ENCODE results near the gene ZNF446.
"Not testable (repeated sequence)": the region's sequence is repeated elsewhere in the genome, so short reads cannot be mapped to it uniquely, and the experiment has no call there.

The ZNF446 gene

GRCh38 chr19:58475714-58476497 is at the start of gene ZNF446:
TSS of gene ZNF446 (plus strand) at chr19:58476352. CDS start at chr19:58477219, 867 bp downstream.
- ATAC-seq (ENCODE audit: low read depth): peak; percentile 90
- Mint-ChIP-seq H3K4me1 (peaks cover 11% of the 10 kb centered on the region), H3K27me3 (no peaks in the 10 kb centered on the region), H3K36me3 (peaks cover 4% of the 10 kb centered on the region), H3K4me3 (peak within 1 kb of the TSS; percentile 97), H3K9me3 (no peaks in the 10 kb centered on the region), H3K27ac (peak within 1 kb of the TSS; percentile 92)
- peak; percentile 88 to 91 for DNase-seq (ENCODE audit: low spot score in 2 of 2)

GRCh38 chr19:58428617-58429016 is 47.5 kb upstream of the ZNF446 start:
- Mint-ChIP-seq H3K4me3 (no peak overlapping the region), H3K27ac (no peak overlapping the region)

GRCh38 chr19:58429745-58430144 is 46.4 kb upstream of the ZNF446 start:
- Mint-ChIP-seq H3K36me3 (peaks cover 22% of the 10 kb centered on the region), H3K4me1 (no peaks in the 10 kb centered on the region), H3K4me3 (no peak overlapping the region), H3K9me3 (peaks cover 14% of the 10 kb centered on the region), H3K27ac (no peak overlapping the region), H3K27me3 (no peaks in the 10 kb centered on the region)
- ATAC-seq (ENCODE audit: low read depth): no peak
- DNase-seq (ENCODE audit: low spot score in 2 of 2): no peak

More at GRCh38 chr19:58428617-58429016, 47.5 kb upstream of the ZNF446 start:
- H3K36me3 Mint-ChIP-seq: peaks cover 12% of the 10 kb centered on the region
- H3K9me3 Mint-ChIP-seq: peaks cover 16% of the 10 kb centered on the region
- ATAC-seq (ENCODE audit: low read depth) (no peak), DNase-seq (ENCODE audit: low spot score in 2 of 2) (no peak)
- H3K4me1 Mint-ChIP-seq: no peaks in the 10 kb centered on the region
- no peaks in the 10 kb centered on the region for H3K27me3 Mint-ChIP-seq

DNA sequence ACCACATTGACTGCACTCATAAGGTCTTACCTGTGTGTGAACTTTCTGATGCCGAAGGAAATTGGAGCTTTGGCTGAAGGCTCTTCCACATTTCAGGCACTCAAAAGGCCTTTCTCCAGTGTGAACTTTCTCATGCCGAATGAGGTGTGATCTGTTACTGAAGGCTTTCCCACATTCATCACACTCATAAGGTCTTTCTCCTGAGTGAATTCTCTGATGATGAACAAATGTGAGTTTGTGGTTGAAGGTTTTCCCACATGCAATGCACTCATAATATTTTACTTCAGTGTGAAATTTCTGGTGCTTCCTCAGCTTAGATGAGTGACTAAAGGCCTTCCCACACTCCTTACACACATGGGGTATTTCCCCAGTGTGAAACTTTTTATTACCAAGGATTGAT is 41.9 kb upstream of the ZNF446 start:
- peaks cover 49% of the 10 kb centered on the region for H3K36me3 Mint-ChIP-seq
- H3K9me3 Mint-ChIP-seq: peaks cover 21% of the 10 kb centered on the region
- DNase-seq (ENCODE audit: low spot score in 2 of 2) (no peak), ATAC-seq (ENCODE audit: low read depth) (no peak)
- no peak overlapping the region for H3K4me3 Mint-ChIP-seq
- no peak overlapping the region for H3K27ac Mint-ChIP-seq
- H3K27me3 Mint-ChIP-seq: no peaks in the 10 kb centered on the region
- peaks cover 11% of the 10 kb centered on the region for H3K4me1 Mint-ChIP-seq

GRCh38 chr19:58439576-58440554 is 36.3 kb upstream of the ZNF446 start, which contains the start of gene ZNF132:
TSS of gene ZNF132 (minus strand) at chr19:58440153. CDS start at chr19:58439821, 332 bp downstream.
- H3K36me3 Mint-ChIP-seq: peaks cover 42% of the 10 kb centered on the region
- peak; percentile 96 for ATAC-seq (ENCODE audit: low read depth)
- peaks cover 27% of the 10 kb centered on the region for H3K9me3 Mint-ChIP-seq
- peak within 1 kb of the TSS; percentile 99 for H3K4me3 Mint-ChIP-seq
- peak; percentile 82 to 91 for DNase-seq (ENCODE audit: low spot score in 2 of 2)
- H3K27ac Mint-ChIP-seq: peak within 1 kb of the TSS; percentile 96
- H3K27me3 Mint-ChIP-seq: peaks cover 2% of the 10 kb centered on the region
- peaks cover 18% of the 10 kb centered on the region for H3K4me1 Mint-ChIP-seq

DNA sequence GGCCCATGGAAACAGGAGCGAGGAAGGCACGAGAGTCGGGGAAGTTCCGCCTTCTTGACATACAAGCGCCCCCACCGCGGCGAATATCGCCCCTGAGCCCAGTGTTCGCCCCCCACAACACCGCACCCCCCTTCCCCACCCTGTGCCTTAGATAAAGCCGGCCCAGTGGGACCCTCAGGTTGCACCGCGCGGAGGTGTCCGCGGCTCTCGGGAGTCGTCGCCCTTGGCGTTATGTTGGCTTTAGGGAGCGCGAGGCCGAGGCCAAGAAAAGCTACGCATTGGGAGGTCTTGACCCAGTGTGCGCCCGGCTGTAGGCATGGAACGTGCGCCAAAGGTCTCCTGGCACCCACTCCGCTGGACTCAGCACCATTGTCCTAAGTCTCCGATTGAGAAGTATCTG is 35.6 kb upstream of the ZNF446 start:
- Mint-ChIP-seq H3K27me3 (peaks cover 2% of the 10 kb centered on the region), H3K36me3 (peaks cover 35% of the 10 kb centered on the region), H3K27ac (peak overlapping the region; percentile 96), H3K9me3 (peaks cover 25% of the 10 kb centered on the region), H3K4me1 (peaks cover 18% of the 10 kb centered on the region), H3K4me3 (peak overlapping the region; percentile 99)
- ATAC-seq (ENCODE audit: low read depth) (no peak), DNase-seq (ENCODE audit: low spot score in 2 of 2) (no peak)

DNA sequence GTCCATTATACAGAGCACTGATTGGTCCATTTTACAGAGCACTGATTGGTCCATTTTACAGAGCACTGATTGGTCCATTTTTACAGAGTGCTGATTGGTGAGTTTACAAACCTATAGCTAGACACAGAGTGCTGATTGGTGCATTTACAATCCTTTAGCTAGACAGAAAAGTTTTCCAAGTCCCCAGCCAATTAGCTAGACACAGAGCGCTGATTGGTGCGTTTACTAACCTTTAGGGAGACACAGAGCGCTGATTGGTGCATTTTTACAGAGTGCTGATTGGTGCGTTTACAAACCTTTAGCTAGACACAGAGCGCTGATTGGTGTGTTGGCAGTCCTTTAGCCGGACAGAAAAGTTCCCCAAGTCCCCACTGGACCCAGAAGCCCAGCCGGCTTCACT is 33.2 kb upstream of the ZNF446 start:
- not testable (repeated sequence) for ATAC-seq (ENCODE audit: low read depth); DNase-seq (ENCODE audit: low spot score in 2 of 2); H3K4me3 Mint-ChIP-seq; H3K27me3 Mint-ChIP-seq; H3K27ac Mint-ChIP-seq
- H3K36me3 Mint-ChIP-seq: peaks cover 22% of the 10 kb centered on the region
- peaks cover 17% of the 10 kb centered on the region for H3K9me3 Mint-ChIP-seq
- peaks cover 13% of the 10 kb centered on the region for H3K4me1 Mint-ChIP-seq

DNA sequence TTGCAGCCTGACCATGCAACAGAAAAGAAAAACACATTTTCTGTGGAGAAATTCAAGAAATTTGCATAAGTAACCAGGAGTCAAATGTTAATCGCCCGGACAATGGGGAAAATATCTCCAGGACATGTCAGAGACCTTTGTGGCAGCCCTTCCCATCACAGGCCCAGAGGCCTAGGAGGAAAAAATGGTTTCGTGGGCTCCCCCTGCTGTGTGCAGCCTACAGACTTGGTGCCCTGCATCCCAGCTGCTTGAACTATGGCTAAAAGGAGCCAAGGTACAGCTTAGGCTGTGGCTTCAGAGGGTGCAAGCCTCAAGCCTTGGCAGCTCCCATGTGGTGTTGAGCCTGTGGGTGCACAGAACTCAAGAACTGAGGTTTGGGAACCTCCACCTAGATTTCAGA is 27.3 kb upstream of the ZNF446 start:
- not testable (repeated sequence) for H3K27ac Mint-ChIP-seq; ATAC-seq (ENCODE audit: low read depth); H3K36me3 Mint-ChIP-seq; DNase-seq (ENCODE audit: low spot score in 2 of 2); H3K9me3 Mint-ChIP-seq; H3K4me3 Mint-ChIP-seq
- H3K4me1 Mint-ChIP-seq: peaks cover 13% of the 10 kb centered on the region
- H3K27me3 Mint-ChIP-seq: peaks cover 13% of the 10 kb centered on the region

DNA sequence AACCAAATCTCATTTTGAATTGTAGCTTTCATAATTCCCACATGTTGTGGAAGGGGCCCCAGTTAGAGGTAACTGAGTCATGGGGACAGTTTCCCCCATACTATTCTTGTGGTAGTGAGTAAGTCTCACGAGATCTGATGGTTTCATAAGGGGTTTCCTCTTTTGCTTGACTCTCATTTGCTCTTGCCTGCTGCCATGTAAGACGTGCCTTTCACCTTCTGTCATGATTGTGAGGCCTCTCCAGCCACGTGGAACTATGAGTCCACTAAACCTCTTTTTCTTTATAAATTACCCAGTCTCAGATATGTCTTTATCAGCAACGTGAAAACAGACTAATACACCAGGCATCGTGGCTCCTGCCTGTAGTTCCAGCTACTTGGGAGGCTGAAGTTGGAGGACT is 26.2 kb upstream of the ZNF446 start:
- not testable (repeated sequence) for H3K27ac Mint-ChIP-seq; H3K4me3 Mint-ChIP-seq; H3K9me3 Mint-ChIP-seq; DNase-seq (ENCODE audit: low spot score in 2 of 2); ATAC-seq (ENCODE audit: low read depth)
- peaks cover 11% of the 10 kb centered on the region for H3K27me3 Mint-ChIP-seq
- H3K4me1 Mint-ChIP-seq: peaks cover 13% of the 10 kb centered on the region
- H3K36me3 Mint-ChIP-seq: peaks cover 10% of the 10 kb centered on the region

DNA sequence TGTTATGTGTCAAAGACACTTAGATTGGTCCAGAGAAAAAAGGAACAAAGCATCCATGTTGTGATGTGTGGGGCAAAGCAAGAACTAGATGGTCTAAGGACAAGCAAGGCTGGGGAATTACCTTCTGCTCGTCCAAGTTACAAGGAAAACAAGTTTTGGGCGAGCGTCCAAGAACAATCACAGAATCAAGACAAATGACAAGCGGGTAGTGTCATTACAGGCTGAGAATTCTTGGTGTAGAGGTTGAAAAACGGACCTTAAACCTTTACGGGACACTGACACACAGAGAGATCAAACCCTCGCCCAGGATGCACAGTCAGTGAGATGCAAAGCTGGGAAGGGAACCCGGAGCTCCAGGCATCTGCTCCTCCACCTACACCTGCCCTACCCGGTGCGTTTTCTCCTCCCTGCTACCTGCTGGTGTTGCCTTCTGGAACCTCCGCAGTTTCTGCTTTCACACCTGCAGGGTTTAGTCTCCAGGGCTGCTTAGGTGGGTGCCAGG is 25.2 kb upstream of the ZNF446 start:
- peaks cover 10% of the 10 kb centered on the region for H3K36me3 Mint-ChIP-seq
- peaks cover 11% of the 10 kb centered on the region for H3K27me3 Mint-ChIP-seq
- H3K4me3 Mint-ChIP-seq: peak overlapping the region; percentile 87
- DNase-seq (ENCODE audit: low spot score in 2 of 2) (no peak), ATAC-seq (ENCODE audit: low read depth) (no peak)
- peaks cover 13% of the 10 kb centered on the region for H3K4me1 Mint-ChIP-seq
- peak overlapping the region; percentile 87 for H3K27ac Mint-ChIP-seq
- peaks cover 6% of the 10 kb centered on the region for H3K9me3 Mint-ChIP-seq

- Mint-ChIP-seq H3K36me3 (peaks cover 10% of the 10 kb centered on the region), H3K9me3 (peaks cover 6% of the 10 kb centered on the region), H3K27ac (peak within 1 kb of the TSS; percentile 87), H3K27me3 (peaks cover 11% of the 10 kb centered on the region), H3K4me1 (peaks cover 13% of the 10 kb centered on the region), H3K4me3 (peak within 1 kb of the TSS; percentile 87)
- peak; percentile 89 to 95 for DNase-seq (ENCODE audit: low spot score in 2 of 2)
- peak; percentile 97 for ATAC-seq (ENCODE audit: low read depth)
Measured at GRCh38 chr19:58451358-58452101, 24.6 kb upstream of the ZNF446 start, which contains the start of gene ZNF324B. TSS of gene ZNF324B (plus strand) at chr19:58451622. CDS start at chr19:58453702, 2,080 bp downstream.

DNA sequence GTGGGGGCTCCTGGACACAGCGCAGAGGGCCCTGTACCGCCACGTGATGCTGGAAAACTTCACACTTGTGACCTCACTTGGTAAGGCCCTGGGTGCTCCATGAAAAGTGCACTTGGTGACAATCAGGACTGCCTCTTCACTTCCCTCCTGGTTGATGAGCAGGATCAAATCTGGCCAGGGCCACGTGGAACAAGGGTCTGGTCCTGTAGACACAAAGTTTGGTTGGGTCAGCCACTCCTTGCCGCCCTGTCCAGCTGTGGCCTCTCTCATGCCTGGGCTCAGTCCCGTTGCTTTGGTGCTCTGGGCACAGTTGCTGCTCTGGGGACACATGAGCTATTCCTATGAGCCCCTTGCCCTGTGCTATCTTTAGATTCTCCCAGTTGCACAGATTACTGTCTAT is 22.4 kb upstream of the ZNF446 start:
- peaks cover 5% of the 10 kb centered on the region for H3K36me3 Mint-ChIP-seq
- H3K27me3 Mint-ChIP-seq: no peaks in the 10 kb centered on the region
- H3K27ac Mint-ChIP-seq: no peak overlapping the region
- H3K9me3 Mint-ChIP-seq: peaks cover 2% of the 10 kb centered on the region
- ATAC-seq (ENCODE audit: low read depth) (no peak), DNase-seq (ENCODE audit: low spot score in 2 of 2) (no peak)
- no peak overlapping the region for H3K4me3 Mint-ChIP-seq
- peaks cover 13% of the 10 kb centered on the region for H3K4me1 Mint-ChIP-seq

DNA sequence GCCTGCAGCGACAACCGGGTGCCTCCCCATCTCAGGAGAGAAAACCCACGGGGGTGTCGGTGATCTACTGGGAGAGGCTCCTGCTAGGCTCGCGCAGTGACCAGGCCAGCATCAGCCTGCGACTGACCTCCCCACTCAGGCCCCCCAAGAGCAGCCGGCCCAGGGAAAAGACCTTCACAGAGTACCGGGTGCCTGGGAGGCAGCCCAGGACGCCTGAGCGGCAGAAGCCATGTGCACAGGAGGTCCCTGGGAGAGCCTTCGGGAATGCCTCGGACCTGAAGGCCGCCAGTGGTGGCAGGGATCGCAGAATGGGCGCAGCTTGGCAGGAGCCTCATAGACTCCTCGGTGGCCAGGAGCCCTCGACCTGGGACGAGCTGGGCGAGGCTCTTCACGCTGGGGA is 20.8 kb upstream of the ZNF446 start:
- no peaks in the 10 kb centered on the region for H3K27me3 Mint-ChIP-seq
- peaks cover 13% of the 10 kb centered on the region for H3K4me1 Mint-ChIP-seq
- no peak overlapping the region for H3K27ac Mint-ChIP-seq
- H3K36me3 Mint-ChIP-seq: peaks cover 7% of the 10 kb centered on the region
- H3K4me3 Mint-ChIP-seq: no peak overlapping the region
- no peak for DNase-seq (ENCODE audit: low spot score in 2 of 2)
- no peaks in the 10 kb centered on the region for H3K9me3 Mint-ChIP-seq
- ATAC-seq (ENCODE audit: low read depth): no peak

All from memory B cell (primary cell).